ENCODE results near the gene SFTPA2. TPM values are rescaled to one million over a fixed set of nuclear protein-coding genes. Genes with fewer than 3 reads are reported as not detected.
"Not testable (repeated sequence)": the region's sequence is repeated elsewhere in the genome, so short reads cannot be mapped to it uniquely, and the experiment has no call there.

SFTPA2 gene
- total RNA-seq, 1 experiment from 2014 or later = not detected

DNA sequence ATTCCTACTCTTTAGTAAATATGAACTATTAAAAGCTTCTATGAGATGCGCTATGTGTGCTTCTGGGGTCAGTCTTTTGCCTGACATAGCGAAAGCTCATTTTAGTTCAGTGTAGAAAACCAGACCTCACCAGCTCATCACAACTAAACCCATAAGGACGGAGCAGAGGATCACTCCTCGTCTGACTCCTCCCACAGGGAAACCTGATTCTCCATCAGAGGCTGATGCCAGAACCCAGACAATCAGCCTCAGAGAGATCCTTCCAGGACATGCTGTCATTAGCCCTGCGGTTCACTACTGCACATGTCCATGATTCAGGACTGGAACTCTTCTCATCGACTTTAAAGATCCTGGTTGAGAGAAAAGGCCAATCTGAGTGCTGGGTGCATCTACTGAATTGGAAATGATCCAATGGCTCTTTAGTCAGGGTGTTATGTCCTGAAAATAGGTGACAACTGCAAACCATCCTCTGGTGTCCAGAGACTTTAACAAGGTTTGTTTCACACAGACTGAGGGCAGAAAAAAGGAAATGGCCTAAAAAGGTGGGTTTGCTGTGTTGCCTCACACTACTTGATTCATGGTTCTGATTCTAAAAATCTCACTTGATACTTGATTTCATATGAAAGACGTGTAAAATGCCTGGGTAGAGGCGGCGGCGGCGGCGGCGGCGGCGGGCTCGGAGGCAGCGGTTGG lies 48.2 kb downstream of the SFTPA2 start, which contains the start of gene EIF5AL1:
Gene EIF5AL1 (plus strand): TSS at position 643 of the 693 bp plus-strand sequence. CDS start 117 bp downstream, outside the sequence.
- H3K4me3 ChIP-seq (ENCODE audit: low read length); H3K9ac ChIP-seq (ENCODE audit: low read length); CTCF ChIA-PET; H3K4me2 ChIP-seq (ENCODE audit: low read length); H3K4me1 ChIP-seq (ENCODE audit: insufficient read depth, low read length); BruUV-seq (replicated peaks); H3K79me2 ChIP-seq (ENCODE audit: low read length); H2AFZ ChIP-seq (ENCODE audit: low read length); H3K9me3 ChIP-seq (ENCODE audit: low read length); H3K9me2 ChIP-seq (replicated peaks; ENCODE audit: low read length); POLR2A ChIA-PET (ENCODE audit: unreplicated experiment); ATAC-seq; H3F3A ChIP-seq (ENCODE audit: low read length, unreplicated experiment); H3K27ac ChIP-seq (ENCODE audit: low read length); intact Hi-C loops (cut with micrococcal nuclease); H3K36me3 ChIP-seq (ENCODE audit: low read depth, low read length); H4K20me1 ChIP-seq (ENCODE audit: low read length): not testable (repeated sequence)
- H3K27me3 ChIP-seq (ENCODE audit: low read length) = peaks cover 14% of the 10 kb centered on the region; the same call in 1 of the 2 replicates
- peak; percentile 1 for DNase-seq

DNA sequence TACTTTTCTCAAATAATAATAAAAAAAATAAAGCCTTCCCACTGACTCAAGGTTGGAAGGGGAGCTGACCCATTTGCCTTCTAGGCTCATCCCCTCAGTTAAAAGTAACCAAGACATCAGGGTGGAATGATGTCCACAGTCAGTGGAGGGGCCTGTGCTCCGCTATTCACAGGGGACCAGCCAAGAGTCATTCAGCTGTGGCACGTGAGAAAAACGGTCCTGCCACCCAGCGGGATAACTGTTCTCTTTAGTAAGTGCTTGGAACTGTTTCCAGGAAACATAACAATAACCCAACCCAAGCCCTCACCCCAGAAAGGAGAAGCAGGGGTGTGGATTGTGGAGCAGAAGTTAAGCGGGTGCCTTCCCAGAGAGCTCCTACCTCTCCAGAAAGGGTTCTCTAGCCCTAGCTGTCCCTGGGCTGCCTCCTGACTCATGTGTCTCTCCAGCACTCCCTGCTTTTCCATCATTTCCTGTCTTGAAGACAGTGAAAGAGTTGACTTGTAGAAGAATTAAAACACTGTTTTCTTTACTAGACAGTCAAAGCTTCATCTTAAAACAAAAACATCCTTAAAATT lies 50.2 kb downstream of the SFTPA2 start:
- BruUV-seq (replicated peaks); H3K36me3 ChIP-seq (ENCODE audit: low read depth, low read length); DNase-seq; H3K79me2 ChIP-seq (ENCODE audit: low read length); H3K9me3 ChIP-seq (ENCODE audit: low read length); H3K4me3 ChIP-seq (ENCODE audit: low read length); H3K4me1 ChIP-seq (ENCODE audit: insufficient read depth, low read length); H2AFZ ChIP-seq (ENCODE audit: low read length); H4K20me1 ChIP-seq (ENCODE audit: low read length); H3K9me2 ChIP-seq (replicated peaks; ENCODE audit: low read length); H3K9ac ChIP-seq (ENCODE audit: low read length); H3F3A ChIP-seq (ENCODE audit: low read length, unreplicated experiment); intact Hi-C loops (cut with micrococcal nuclease); H3K4me2 ChIP-seq (ENCODE audit: low read length); POLR2A ChIA-PET (ENCODE audit: unreplicated experiment); CTCF ChIA-PET; H3K27ac ChIP-seq (ENCODE audit: low read length): not testable (repeated sequence)
- peak; percentile 58 for ATAC-seq
- peaks cover 15% of the 10 kb centered on the region; the same call in 1 of the 2 replicates for H3K27me3 ChIP-seq (ENCODE audit: low read length)

DNA sequence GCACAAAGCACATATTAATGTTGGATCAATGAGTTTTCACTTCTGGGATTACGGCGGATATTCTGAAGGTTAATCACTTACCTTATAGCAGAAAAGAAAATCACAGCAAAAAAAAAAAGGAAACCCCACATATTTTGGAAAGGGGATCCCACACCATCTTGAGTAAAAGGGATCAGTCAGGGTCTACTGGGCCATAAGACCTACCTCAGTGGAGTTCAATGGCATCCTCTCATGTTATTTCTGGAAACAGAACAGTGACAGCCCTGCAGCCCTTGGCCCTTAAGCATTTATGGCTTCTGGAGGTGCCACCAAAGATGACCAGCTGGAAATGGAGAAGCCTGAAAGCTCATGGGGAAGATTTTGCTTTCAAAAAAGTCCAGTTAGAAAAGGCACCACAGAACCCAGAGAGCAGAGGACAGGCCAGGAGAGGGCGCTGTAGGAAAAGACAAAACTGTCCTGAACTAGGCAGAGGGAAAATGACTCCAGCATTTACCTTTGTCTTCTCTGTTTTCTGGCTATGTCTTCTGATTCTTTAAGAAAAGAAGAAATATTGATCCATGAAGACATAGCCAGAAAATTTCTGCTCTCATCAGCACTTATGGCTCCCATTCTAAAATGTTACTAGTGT lies 50.8 kb downstream of the SFTPA2 start:
- H3K9ac ChIP-seq (ENCODE audit: low read length); intact Hi-C loops (cut with micrococcal nuclease); H3K4me2 ChIP-seq (ENCODE audit: low read length); H3K9me3 ChIP-seq (ENCODE audit: low read length); H3F3A ChIP-seq (ENCODE audit: low read length, unreplicated experiment); H3K4me1 ChIP-seq (ENCODE audit: insufficient read depth, low read length); CTCF ChIA-PET; H3K9me2 ChIP-seq (replicated peaks; ENCODE audit: low read length); H3K36me3 ChIP-seq (ENCODE audit: low read depth, low read length); BruUV-seq (replicated peaks); H3K79me2 ChIP-seq (ENCODE audit: low read length); DNase-seq; POLR2A ChIA-PET (ENCODE audit: unreplicated experiment); H3K27ac ChIP-seq (ENCODE audit: low read length); H2AFZ ChIP-seq (ENCODE audit: low read length); H3K4me3 ChIP-seq (ENCODE audit: low read length); H4K20me1 ChIP-seq (ENCODE audit: low read length): not testable (repeated sequence)
- TF ChIP-seq, protein P1, sequence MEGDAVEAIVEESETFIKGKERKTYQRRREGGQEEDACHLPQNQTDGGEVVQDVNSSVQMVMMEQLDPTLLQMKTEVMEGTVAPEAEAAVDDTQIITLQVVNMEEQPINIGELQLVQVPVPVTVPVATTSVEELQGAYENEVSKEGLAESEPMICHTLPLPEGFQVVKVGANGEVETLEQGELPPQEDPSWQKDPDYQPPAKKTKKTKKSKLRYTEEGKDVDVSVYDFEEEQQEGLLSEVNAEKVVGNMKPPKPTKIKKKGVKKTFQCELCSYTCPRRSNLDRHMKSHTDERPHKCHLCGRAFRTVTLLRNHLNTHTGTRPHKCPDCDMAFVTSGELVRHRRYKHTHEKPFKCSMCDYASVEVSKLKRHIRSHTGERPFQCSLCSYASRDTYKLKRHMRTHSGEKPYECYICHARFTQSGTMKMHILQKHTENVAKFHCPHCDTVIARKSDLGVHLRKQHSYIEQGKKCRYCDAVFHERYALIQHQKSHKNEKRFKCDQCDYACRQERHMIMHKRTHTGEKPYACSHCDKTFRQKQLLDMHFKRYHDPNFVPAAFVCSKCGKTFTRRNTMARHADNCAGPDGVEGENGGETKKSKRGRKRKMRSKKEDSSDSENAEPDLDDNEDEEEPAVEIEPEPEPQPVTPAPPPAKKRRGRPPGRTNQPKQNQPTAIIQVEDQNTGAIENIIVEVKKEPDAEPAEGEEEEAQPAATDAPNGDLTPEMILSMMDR (conservative IDR thresholded peaks at IDR 0.05; ENCODE audit: low read depth, low read length) = peak; percentile 31; the same call in 1 of the 2 replicates
- peaks cover 13% of the 10 kb centered on the region; the same call in 1 of the 2 replicates for H3K27me3 ChIP-seq (ENCODE audit: low read length)
- ATAC-seq = peak; percentile 79

GRCh38 chr10:79508245-79508644 lies 52.0 kb downstream of the SFTPA2 start:
- DNase-seq; POLR2A ChIA-PET (ENCODE audit: unreplicated experiment); H3K9ac ChIP-seq (ENCODE audit: low read length); BruUV-seq (replicated peaks); CTCF ChIA-PET; intact Hi-C loops (cut with micrococcal nuclease); H3K9me2 ChIP-seq (replicated peaks; ENCODE audit: low read length); H3F3A ChIP-seq (ENCODE audit: low read length, unreplicated experiment); H3K4me1 ChIP-seq (ENCODE audit: insufficient read depth, low read length); H3K79me2 ChIP-seq (ENCODE audit: low read length); H4K20me1 ChIP-seq (ENCODE audit: low read length); H3K4me2 ChIP-seq (ENCODE audit: low read length); H3K27ac ChIP-seq (ENCODE audit: low read length); H2AFZ ChIP-seq (ENCODE audit: low read length); H3K4me3 ChIP-seq (ENCODE audit: low read length); H3K9me3 ChIP-seq (ENCODE audit: low read length); H3K36me3 ChIP-seq (ENCODE audit: low read depth, low read length): not testable (repeated sequence)
- peaks cover 13% of the 10 kb centered on the region; the same call in 1 of the 2 replicates for H3K27me3 ChIP-seq (ENCODE audit: low read length)
- ATAC-seq = peak; percentile 60
